Measurements from ENCODE around the gene HAPSTR1. TPM values are rescaled to one million over a fixed set of nuclear protein-coding genes. Genes with fewer than 3 reads are reported as not detected.

The HAPSTR1 gene
- total and polyA plus RNA-seq, 2 of the 4 experiments (the other 2 are of a cell fraction) = 22.2 to 56.5 TPM

GRCh38 chr16:9050102-9050830, 41.2 kb upstream of the HAPSTR1 start (continued):
- TF ChIP-seq RFX5 (IDR thresholded peaks at IDR 0.05; ENCODE audit: low read depth, low read length) = no peak

GRCh38 chr16:9053006-9053601, 38.3 kb upstream of the HAPSTR1 start:
- Histone ChIP-seq H3K36me3 (ENCODE audit: control insufficient read depth, insufficient read depth, low read length) (no peaks in the 10 kb centered on the region), H3K9me3 (ENCODE audit: control insufficient read depth, insufficient read depth, low read length) (no peaks in the 10 kb centered on the region), H2AFZ (replicated peaks; ENCODE audit: low read length, poor library complexity) (peak overlapping the region; percentile 64), H2BK5ac (ENCODE audit: low read depth, low read length, poor library complexity, severe bottlenecking) (no peak overlapping the region), H2BK20ac (ENCODE audit: low read depth, low read length) (peak overlapping the region; percentile 77), H4K91ac (ENCODE audit: insufficient read depth, low read depth, low read length) (peak overlapping the region; percentile 2; the same call in 1 of the 2 replicates), H3K14ac (replicated peaks; ENCODE audit: low read depth, low read length) (no peak overlapping the region; the same call in 1 of the 2 replicates), H4K8ac (ENCODE audit: low read depth in 2 of 2, low read length in 2 of 2) (peak overlapping the region in 1 of 2 experiments; percentile 49; a peak in 1 of 4 replicates), H4K20me1 (ENCODE audit: insufficient read depth, low read length) (no peaks in the 10 kb centered on the region), H4K5ac (ENCODE audit: low read depth, low read length) (no peak overlapping the region), H2BK15ac (ENCODE audit: low read depth, low read length) (peak overlapping the region; percentile 30; the same call in 2 of the 3 replicates), H3K4me2 (ENCODE audit: low read depth, low read length) (no peak overlapping the region), H3K4ac (ENCODE audit: low read depth, low read length) (peak overlapping the region; percentile 82), H3K9ac (ENCODE audit: low read depth, low read length) (no peak overlapping the region), H3K56ac (ENCODE audit: extremely low read depth, insufficient read depth, low read length) (no peak overlapping the region), H2AK5ac (ENCODE audit: low read depth, low read length) (peak overlapping the region; percentile 93), H3K18ac (ENCODE audit: low read depth, low read length) (no peak overlapping the region), H2BK120ac (ENCODE audit: low read depth, low read length) (peak overlapping the region; percentile 68), H2AK9ac (replicated peaks; ENCODE audit: low read depth, low read length, poor library complexity) (peak overlapping the region; percentile 89), H3K27ac (ENCODE audit: insufficient read depth, low read length) (no peak overlapping the region), H3K27me3 (ENCODE audit: control insufficient read depth, insufficient read depth, low read length) (no peaks in the 10 kb centered on the region), H3K4me3 (ENCODE audit: insufficient read depth, low read depth, low read length) (no peak overlapping the region), H3K79me1 (ENCODE audit: low read depth in 1 of 2, low read length in 2 of 2) (peaks cover 0 to 25% of the 10 kb centered on the region in 2 experiments; a peak in 2 of 4 replicates), H3K23ac (ENCODE audit: low read depth, low read length) (no peak overlapping the region), H3K4me1 (ENCODE audit: control insufficient read depth, insufficient read depth, low read length) (peaks cover 17% of the 10 kb centered on the region), H3K9me1 (ENCODE audit: insufficient read depth, low read length) (peaks cover 23% of the 10 kb centered on the region; the same call in 1 of the 2 replicates)
- no peak for TF ChIP-seq RFX5 (IDR thresholded peaks at IDR 0.05; ENCODE audit: low read depth, low read length)
- TF ChIP-seq ELK1 (IDR thresholded peaks at IDR 0.05; ENCODE audit: borderline replicate concordance, low read depth, low read length) = no peak
- TF ChIP-seq SMC3 (IDR thresholded peaks at IDR 0.05; ENCODE audit: low read depth, low read length) = no peak
- TF ChIP-seq POLR2A (IDR thresholded peaks at IDR 0.05; ENCODE audit: low read depth, low read length) = no peak
- TF ChIP-seq USF2 (IDR thresholded peaks at IDR 0.05; ENCODE audit: low read depth, low read length) = peak; percentile 97
- TF ChIP-seq MAZ (IDR thresholded peaks at IDR 0.05; ENCODE audit: borderline replicate concordance, low read depth, low read length) = no peak
- no peak for TF ChIP-seq MAFK (IDR thresholded peaks at IDR 0.05; ENCODE audit: low read depth, low read length)
- TF ChIP-seq BHLHE40 (IDR thresholded peaks at IDR 0.05; ENCODE audit: low read depth, low read length) = peak; percentile 92
- TF ChIP-seq CHD1 (IDR thresholded peaks at IDR 0.05; ENCODE audit: low read depth, low read length) = no peak
- TF ChIP-seq CEBPB (IDR thresholded peaks at IDR 0.05; ENCODE audit: low read depth, low read length) = no peak
- no peak for TF ChIP-seq RAD21 (IDR thresholded peaks at IDR 0.05; ENCODE audit: low read length)
- peak; percentile 36 for ATAC-seq (ENCODE audit: low read depth)
- dilution Hi-C loops (cut with HindIII; ENCODE audit: low sequenced_read_pairs, unreplicated experiment) (no loop called here), in situ Hi-C loops (cut with MboI; ENCODE audit: low sequenced_read_pairs) (no loop called here), intact Hi-C loops (cut with micrococcal nuclease) (no loop called here)
- no TSS peak for BruUV-seq (replicated peaks)
- DNase-seq = peak; percentile 75
- ChIA-PET POLR2A (ENCODE audit: unreplicated experiment) (interaction anchor here (0.5 kb wide), 1 partner anchor 38 kb away, joined by 3 read pairs; the partner anchor contains the start of gene HAPSTR1), CTCF (interaction anchor here (1.3 kb wide), 1 partner anchor 44 kb away, joined by 3 read pairs; no protein-coding TSS in a partner anchor)
- 67% methylated on average over 3 of the region's 9 CpGs; no CpG with 5 or more reads in 1 of the 2 experiments for WGBS, 2 experiments (ENCODE audit: extremely low coverage in 2 of 2, insufficient read length in 1 of 2)

All from IMR-90 (cell line).